PC-9 (cell line): Measurements from ENCODE around the gene CCDC88C.

Experiments
- CTCF ChIP-seq: fragments of 200-600 bp; sonication (generic); conservative IDR thresholded peaks from 2 replicates; pipeline ENCODE4 v1.6.1; 2017; ENCODE audit warnings: mixed run types, antibody characterized with exemption, mild to moderate bottlenecking, moderate library complexity
- EZH2 ChIP-seq: fragments of 200-600 bp; sonication (generic); IDR thresholded peaks from 2 replicates; pipeline ENCODE4 v1.8.0; 2017; ENCODE audit warnings: antibody characterized with exemption, low read depth

GRCh38 chr14:91258011-91258618, 159.5 kb downstream of the CCDC88C start:
- TF ChIP-seq CTCF (no peak), EZH2 (no peak)
